NCI-H1092 treated with DMSO at 0.1 percent for 48 hours (cell line): ENCODE data around the gene GINS2.

Source experiments
- DNase-seq: peaks from one replicate; lab custom pipeline; 2025; lab: John Stamatoyannopoulos, UW

Gene GINS2

DNA sequence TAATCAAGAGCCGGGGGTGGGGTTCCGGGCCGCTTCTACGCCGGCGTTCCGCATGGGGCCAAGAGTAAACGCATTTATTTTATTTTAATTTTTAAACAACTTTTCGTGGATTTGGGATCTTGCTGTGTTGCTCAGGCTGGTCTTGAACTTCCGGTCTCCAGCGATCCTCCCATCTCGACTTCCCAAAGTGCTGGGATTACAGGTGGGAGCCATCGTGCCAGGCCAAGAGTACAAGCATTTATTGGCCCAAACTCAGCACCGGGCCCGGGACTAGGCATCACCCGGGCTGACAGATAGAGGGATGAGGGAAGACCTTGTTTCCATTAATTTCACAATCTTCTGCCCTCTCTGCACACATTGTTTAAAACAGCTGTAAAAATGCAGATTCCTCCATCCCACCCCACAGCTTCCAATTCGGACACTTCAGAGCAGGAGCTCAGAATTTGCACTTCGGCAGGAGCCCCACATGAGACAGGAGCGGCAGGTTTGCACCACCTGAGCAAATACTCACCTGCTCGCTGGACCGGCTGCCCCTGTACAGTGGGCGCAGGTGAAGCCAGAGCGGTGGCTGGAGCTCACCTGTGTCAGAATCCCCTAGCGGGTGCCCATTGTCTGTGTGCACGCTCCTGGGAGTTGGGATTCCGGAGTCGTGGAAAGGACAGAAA lies 663 bp upstream of the GINS2 start:
- DNase-seq: peak; percentile 38

DNA sequence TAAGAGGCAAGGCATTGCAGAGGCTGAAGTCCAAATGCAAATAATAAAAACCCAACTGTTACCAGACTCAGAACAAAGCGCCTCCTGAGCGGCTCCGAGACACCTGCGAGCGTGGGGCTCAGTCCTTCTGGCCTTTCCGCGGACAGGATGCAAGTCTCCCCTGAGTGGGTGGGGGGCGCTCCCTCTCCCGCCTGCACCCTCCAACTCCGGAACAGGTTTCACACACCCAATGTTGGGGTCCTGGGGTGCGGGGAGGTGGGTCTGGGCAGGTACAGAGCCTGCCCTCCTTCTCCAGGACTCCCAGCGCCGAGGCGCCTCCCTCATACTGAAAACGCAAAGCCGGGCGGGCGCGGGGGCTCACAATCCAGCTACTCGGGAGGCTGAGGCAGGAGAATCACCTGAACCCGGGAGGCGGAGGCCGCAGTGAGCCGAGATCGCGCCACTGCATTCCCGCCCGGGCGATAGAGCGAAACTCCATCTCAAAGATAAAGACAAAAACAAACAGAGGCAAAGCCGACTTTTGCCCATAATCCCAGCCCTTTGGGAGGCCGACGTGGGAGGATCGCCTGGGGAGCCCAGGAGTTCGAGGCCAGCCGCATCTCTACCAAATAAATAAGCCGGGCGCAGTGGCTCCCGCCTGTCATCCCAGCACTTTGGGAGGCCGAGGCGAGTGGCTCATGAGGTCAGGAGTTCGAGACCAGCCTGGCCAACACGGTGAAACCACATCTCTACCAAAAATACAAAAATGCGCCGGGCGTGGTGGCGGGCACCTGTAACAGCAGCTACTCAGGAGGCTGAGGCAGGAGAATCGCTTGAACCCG lies 893 bp downstream of the GINS2 start:
- DNase-seq: peak; percentile 36

DNA sequence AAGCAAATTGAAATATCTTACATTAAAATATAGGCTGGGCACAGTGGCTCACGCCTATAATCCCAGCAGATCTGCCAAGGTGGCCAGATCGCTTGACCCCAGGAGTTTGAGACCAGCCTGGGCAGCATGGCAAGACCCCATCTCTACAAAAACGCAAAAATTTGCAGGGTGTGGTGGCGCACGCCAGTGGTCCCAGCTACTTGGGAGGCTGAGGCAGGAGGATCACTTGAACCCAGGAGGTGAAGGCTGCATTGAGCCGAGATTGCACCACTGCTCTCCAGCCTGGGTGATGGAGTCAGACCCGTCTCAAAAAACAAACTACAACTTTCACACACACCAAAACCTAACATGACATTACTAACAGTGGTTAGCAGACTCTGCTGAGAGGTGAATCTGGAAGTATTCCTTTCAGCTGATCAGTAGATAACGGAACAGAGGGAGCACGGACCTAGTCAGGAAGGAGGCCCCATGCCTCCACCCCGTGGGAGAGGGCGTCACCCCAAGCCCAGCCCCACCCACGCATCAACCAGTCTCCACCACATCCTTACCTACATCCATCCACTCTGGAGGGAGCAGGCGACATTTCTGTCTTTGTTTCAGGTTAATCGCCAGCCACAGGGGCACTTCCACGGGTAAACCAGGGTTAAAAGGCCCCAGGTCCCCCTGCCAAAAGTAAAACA lies 1.7 kb downstream of the GINS2 start:
- DNase-seq: no peak

DNA sequence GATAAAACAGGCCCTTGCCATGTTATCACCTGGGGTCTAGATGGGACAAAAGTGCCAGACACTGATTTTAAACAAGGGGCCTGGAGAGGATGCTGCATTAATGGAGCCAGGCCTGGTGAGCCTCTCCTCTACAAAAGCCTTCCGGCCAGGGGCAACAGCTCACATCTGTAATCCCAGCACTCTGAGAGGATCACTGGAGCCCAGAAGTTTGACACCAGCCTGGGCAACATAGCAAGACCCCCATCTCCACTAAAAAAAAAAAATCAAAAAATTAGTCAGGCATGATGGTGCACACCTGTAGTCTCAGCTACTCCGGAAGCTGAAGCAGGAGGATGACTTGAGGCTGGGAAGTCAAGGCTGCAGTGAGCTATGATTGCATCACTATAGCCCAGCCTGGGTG lies 3.5 kb downstream of the GINS2 start:
- DNase-seq: no peak

DNA sequence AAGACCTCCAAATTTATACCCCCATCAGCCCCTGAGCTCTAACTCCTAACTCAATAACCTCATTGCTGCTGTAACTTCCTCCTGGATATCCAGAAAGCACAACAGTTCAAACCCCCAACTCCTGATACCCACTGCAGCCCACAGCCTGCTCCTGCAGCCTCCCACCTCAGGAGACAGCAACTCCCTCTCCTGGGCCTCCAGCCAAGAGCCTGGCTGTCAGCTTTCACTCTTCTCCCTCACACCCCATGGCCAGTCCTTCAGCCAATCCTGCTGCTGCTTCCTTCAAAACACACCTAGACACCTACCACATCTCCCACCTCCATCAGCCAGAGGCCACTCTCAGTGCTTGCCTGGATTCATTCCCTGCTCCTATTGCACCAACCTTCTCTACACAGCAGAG lies 5.4 kb downstream of the GINS2 start:
- peak; percentile 37 for DNase-seq

DNA sequence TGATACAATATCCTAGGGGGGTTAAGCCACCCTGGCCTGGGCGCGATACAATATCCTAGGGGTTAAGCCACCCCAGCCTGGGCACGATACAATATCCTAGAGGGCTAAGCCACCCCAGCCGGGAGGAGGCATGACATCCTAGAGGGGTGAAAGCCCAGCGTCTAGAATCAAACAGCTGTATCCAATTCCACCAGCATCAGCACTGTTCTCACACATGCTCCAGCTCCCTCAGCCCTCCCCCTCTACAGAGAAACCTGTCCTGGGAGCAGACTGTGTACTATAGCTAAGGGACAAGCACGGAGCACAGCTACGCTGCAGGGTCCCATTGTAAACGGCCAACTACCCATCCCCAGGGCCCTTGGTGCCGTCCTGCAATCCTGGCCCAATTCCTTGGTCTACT lies 6.2 kb downstream of the GINS2 start:
- DNase-seq: no peak

DNA sequence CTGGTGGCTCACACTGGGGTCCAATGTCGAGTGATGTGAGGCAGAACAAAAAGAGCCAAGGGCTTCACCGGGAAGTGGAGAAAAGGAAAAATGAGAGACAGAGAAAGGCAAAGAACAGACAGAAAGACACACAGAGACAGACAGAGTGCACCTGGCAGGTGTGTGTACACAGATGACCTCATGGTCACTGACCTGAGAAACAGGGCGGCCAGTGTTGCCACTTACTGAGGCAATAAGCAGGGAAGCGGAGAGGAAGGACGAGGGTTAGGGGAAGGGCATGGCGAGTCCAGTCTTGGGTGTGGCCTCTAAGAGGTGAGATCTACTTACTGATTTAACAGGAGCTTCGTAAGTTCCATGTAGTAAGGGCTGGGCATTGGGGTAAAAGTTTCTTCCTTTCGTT lies 7.5 kb downstream of the GINS2 start:
- no peak for DNase-seq

DNA sequence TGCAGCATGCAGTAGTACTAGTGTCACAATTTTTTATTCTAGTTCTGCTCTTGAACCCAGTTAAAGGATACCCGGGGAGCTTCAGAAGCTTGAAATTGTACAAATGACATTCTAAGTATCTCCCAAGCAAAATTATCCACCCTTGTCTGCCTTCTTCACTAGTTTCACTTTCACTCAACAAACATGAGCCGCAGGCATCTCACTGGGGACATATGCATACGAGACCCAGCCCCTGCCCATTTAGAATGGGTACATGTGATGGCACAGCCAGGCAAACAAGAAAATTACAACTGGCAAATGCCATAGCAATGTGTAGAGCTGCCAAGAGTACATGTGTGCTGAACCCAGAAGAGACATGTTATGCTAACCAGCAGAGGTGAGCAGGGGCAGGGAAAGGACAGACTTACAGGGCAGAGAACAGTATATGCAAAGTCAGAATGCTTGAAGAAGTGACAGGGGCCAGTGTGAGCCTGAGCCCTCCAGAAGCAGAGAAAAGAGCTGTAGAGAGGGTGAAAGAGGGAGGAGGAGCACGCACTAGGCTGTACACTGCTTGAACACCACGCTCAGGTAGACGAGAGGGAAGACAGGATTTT lies 8.3 kb downstream of the GINS2 start:
- DNase-seq: no peak

DNA sequence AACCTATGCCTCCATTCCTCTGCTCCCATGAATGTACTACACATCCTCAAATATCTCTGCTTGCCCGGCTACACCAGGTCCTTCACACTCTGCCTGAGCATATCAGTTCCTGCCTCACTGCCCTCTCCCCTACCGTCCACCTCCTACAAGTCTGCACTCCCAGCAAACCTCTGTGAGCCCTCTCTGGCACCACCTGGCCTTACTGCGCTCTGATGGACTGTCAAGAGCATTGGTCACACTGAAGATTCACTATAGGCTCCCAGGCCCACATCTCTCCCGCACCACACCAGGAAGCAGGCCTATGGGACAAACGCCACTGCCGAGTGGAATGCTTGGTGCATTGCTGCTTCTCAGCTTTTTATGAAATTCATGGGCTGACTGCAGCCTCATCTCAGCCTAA lies 8.9 kb downstream of the GINS2 start:
- DNase-seq: no peak

DNA sequence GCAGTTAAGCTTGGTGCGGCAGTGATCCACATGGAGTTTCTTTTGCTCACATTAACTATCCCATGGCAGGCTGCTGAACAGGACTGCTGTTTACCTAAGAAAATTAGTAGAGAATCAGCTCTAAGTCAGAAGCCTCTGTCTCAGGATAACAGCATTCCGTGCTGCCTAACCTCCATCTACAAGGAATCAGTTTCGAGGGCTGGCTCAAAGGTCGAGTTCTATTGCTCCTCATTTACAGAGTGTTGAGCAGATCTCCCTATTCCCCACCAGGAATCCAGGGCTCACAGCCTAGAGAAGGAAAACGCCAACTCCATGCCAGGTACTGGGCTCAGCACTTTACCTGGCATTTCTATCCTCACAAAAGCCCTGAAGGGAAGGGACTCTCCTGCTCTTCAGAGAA lies 9.9 kb downstream of the GINS2 start:
- DNase-seq: no peak

DNA sequence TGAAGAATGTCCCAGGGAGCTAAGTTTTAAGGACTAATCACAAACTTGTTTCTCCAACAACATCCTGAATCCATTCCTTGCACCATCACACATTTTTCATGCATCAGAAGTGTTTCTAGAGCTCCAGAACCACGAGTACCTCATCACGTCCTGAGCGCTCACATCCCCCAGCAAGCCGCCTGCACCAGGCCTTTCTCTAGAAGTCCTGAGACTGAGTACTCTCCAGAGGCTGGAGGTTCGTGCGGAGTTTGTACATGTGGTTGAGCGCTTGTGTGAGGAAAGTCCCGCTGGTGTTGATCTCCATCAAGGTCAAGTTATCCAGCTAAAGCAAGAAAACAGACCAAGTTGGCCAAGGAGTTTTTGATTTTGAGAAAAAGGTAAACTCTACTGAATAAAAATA lies 10.7 kb downstream of the GINS2 start:
- no peak for DNase-seq

DNA sequence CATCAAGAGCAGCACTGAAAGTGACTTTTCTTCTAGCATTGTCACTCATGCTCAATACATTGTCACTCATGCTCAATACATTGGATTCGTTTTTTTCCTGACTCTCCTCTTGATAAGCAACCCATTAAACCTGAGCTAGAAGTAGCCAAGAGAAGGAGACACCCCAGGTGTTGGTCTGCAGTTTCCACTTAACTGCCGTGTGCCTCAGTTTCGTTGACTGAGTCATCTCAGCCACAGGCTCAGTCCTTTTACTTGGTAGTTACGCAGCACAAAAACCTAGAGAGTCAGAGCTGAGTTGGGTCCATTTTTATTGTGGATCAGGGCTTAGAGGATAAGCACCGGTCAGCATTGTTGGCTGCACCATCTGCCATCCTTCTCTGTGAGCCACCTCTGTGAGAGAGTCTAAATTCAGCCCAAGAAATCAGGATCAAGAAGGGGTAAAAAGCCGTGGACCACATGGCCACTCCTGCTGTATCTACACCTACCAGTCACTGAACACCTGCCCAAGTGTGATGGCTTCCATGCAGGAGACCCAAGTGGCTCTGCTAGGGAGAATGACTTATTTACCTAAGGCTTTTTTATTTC lies 11.3 kb downstream of the GINS2 start:
- no peak for DNase-seq

DNA sequence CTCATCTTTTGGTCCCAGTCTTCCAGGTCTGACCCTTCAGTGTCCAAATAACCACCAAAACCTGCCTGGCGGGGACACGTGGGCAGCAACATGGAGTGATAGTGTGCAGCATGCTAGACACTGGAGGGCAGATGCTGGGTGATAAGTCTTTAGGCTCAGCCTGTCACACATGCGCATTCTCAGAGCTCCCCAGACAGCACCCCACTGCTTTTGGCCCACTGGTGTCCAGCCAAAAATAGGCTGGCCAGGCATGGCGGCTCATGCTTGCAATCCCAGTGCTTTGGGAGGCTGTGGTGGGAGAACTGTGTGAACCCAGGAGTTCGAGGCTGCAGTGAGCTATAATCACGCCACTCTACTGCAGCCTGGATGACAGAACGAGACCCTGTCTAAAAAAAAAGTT lies 12.3 kb downstream of the GINS2 start:
- DNase-seq: no peak

DNA sequence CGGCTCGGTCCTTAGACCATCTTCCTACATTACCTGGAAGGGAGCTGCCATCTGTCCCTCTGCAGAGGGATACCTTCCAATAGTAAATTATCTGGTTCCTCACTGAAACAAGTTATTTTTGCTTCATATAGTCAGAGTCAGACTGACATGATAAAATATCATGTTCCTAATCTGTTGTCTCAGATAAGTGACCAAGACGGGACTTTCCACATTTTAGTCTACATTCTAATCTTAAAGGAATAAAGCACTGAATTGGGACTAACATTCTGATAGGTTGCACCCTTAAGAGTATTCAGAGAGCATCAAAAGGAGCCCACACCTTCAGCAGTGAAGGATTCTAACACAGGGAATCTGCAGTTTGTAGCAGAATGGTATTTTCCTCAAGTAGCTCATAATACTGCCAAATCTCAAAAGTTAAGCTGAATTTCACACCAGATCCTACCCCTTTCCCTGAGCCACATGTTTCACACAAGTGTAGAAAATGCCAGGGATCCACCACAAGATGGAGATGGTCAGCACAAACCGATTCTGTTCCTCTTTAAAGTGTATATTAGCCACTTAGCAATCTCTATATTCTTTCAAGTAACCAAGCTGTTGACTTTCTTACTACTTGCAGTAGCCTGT lies 13.4 kb downstream of the GINS2 start:
- peak; percentile 25 for DNase-seq

DNA sequence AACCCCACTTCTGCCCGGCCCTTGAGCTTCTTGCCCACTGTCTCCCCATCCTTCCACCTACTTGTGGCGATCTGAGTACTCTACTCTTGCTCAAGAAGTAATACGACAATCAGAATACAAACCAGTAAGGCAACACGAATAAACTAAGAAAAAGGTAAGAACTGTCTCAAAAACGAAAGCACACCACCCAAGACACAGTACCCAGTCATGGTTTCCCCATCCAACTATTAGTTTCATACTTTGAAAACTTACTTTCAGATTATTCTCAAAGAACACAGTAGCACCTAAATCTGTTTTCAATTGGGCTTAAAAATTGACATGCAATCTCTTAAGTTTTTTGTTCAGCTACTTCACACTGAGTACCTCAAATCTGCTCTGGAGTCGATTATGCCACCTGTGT lies 13.9 kb downstream of the GINS2 start:
- no peak for DNase-seq

DNA sequence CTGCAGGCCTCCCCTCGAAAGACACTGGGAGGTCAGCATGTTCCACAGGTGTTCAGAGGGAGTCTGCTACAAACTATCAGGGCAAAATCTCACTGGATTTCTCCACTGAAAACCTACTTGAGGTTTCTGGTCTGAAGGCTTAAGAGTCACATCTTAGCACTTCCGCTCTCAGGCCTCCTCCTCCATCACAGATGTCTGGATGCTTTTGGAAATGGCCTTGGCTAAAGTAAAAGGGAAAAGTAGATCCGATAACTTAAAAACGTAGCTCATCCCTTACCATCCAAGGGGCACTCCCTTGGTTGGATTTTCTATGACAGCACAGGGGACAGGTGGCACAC lies 14.4 kb downstream of the GINS2 start:
- no peak for DNase-seq

DNA sequence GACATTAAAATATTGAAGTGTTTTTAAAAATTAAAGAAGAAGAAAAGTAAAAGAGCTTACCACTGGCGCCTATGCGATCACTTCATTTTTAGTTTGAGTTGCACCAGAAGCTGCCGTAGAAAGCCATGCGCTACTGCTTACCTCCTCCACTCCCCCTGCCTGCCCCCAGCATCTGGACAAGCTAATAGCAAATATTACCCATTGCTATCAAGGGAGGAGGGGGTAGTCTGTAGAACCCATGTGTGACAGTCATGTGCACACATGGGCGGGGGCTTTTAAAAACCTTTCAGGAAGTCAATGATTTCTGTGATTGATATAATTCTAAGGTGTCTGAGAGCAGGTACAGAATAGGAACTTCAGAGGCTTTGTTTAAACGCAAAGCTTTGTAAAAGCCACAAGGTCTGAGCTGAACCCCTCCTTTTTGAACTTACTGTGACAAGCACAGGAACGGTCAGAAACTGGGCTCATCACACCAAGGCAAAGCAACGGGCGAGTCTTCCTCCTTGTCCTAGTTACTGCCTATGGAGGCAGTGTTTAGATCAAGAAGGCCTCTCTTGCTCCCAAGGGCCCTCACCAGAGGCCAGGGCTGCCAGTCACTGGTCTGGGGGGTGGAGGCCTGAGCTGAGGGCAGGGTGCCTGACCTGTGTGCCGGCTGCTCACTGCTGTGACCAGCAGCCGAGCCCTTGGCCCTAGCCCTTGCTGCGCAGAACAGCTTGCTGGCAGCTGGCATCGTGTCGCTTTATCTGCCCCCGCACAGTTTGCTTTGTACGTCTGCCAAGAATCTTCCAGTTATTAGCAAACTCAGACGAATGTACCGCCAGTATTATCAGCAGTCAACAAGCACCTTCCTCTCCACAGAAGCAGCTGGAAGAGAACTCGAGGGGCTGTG lies 15.0 kb downstream of the GINS2 start:
- peak; percentile 96 for DNase-seq

DNA sequence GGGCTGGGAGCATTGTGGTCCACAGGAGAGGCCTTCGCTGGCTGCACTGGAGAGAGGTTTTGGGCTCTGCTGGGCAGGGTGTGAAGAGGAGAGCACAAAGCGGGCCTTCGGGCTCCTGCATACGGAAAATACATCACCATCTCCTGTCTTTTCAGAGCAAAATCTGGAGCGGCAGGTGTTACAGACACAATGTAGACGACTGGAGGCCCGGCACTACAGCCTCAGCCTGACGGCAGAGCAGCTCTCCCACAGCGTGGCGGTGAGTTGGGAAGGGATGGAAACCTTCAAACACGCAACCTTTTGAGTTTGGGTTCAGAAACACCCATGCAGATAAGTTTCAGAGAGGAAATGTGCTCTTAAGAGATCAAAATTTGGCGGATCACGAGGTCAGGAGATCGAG lies 17.9 kb downstream of the GINS2 start:
- peak; percentile 38 for DNase-seq

DNA sequence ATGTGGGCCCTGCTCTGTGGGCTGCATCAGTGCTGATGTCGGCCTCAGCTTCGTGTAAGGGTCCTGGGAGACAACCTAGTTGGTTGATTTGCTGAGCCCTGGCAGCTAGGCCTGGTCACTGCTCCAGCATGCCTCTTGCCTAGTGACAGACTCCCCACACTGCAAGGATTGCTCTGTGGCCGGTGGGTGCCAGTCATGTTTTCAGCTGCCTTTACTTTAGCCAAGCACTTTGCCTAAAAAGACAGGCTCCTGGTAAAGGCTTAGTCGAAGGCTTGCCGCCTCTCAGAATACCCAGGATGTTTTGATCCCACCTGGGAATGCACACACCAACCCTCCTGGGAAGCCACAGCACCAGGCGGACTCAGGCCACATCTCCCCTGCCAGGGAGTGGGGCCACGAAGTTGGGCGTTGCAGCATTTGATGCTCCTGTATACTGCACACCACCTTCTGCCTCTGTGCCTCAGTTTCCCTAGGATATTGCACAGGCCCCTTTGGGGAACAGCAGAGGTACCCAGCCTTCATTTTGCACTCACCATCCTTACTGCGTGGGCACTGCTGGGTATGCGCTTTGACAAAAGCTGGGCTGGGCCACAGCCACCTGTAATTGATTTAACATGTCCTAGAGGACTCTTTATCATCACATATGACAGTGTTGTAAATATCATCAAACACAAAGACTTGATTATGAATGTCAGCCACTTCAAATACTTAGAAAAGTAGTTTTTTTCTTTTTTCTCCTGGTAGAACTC lies 19.9 kb downstream of the GINS2 start:
- no peak for DNase-seq

DNA sequence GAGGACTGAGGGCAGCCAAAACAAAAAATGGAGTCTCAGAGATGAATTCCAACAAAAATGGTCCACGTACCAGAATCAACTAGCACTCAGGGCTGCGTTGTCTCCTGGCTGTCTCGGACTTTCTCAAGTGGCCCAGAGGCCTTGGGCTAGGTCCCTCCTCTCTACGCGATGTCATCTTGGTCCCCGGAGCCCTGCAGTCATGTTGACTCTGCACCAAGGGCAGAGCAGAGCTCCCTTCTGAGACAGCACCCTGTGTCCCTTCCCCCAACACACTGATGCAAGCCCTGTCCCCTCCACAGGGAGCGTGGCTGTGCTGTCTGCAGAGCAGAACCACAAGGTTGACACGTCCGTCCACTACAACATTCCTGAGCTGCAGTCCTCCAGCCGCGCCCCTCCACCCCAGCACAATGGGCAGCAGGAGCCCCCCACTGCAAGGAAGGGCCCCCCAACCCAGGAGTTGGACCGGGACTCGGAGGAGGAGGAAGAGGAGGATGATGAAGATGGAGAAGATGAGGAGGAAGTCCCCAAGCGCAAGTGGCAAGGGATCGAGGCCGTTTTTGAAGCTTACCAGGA lies 20.8 kb downstream of the GINS2 start:
- DNase-seq: no peak
